ENCODE measurements around the gene HOXA10. TPM values are rescaled to one million over a fixed set of nuclear protein-coding genes. Genes with fewer than 3 reads are reported as not detected.

HOXA10 gene
- polyA plus RNA-seq, 3 donors, result 0.09 to 3.2 (median 0.33) TPM

- Mint-ChIP-seq H3K9me3 (peaks cover 0 to 28% (median 12%) of the 10 kb centered on the region in 7 donors), H3K27me3 (ENCODE audit: low read depth in 3 of 3) (peaks cover 90 to 96% (median 96%) of the 10 kb centered on the region in 3 donors), H3K27ac (no peak overlapping the region), H3K36me3 (peaks cover 0 to 14% of the 10 kb centered on the region in 2 donors), H3K4me3 (peak overlapping the region; percentile 59 to 89), H3K4me1 (peaks cover 27% of the 10 kb centered on the region)
- peaks cover 52 to 100% of the 10 kb centered on the region in 2 donors for H3K27me3 ChIP-seq (ENCODE audit: control insufficient read depth in 2 of 2, insufficient read depth in 2 of 2, low read length in 2 of 2)
- WGBS (ENCODE audit: insufficient coverage), result 91% methylated on average over 7 of the region's 14 CpGs
- no peak overlapping the region for H2AFZ ChIP-seq (ENCODE audit: insufficient read depth, low read depth, low read length, poor library complexity, severe bottlenecking)
- H3K36me3 ChIP-seq (replicated peaks in 1 of 2; ENCODE audit: control insufficient read depth in 1 of 2, insufficient read depth in 2 of 2, low read length in 2 of 2), result no peaks in the 10 kb centered on the region
- intact Hi-C loops (cut with micrococcal nuclease), result no loop called here
- TF ChIP-seq, protein P1, sequence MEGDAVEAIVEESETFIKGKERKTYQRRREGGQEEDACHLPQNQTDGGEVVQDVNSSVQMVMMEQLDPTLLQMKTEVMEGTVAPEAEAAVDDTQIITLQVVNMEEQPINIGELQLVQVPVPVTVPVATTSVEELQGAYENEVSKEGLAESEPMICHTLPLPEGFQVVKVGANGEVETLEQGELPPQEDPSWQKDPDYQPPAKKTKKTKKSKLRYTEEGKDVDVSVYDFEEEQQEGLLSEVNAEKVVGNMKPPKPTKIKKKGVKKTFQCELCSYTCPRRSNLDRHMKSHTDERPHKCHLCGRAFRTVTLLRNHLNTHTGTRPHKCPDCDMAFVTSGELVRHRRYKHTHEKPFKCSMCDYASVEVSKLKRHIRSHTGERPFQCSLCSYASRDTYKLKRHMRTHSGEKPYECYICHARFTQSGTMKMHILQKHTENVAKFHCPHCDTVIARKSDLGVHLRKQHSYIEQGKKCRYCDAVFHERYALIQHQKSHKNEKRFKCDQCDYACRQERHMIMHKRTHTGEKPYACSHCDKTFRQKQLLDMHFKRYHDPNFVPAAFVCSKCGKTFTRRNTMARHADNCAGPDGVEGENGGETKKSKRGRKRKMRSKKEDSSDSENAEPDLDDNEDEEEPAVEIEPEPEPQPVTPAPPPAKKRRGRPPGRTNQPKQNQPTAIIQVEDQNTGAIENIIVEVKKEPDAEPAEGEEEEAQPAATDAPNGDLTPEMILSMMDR (IDR thresholded peaks at IDR 0.05), result no peak
- peaks cover 8 to 34% of the 10 kb centered on the region in 2 donors for H3K9me3 ChIP-seq (replicated peaks in 1 of 2; ENCODE audit: control insufficient read depth in 1 of 2, insufficient read depth in 1 of 2, low read length in 2 of 2)
- H4K20me1 ChIP-seq (ENCODE audit: insufficient read depth, low read length), result no peaks in the 10 kb centered on the region
- H3K4me2 ChIP-seq (replicated peaks; ENCODE audit: extremely low read depth, low read length, poor library complexity, severe bottlenecking), result no peak overlapping the region
- DNase-seq, result no peak
- no peak overlapping the region for H3K27ac ChIP-seq (ENCODE audit: low read depth in 1 of 2, low read length in 2 of 2)
- no peak overlapping the region for H3K4me3 ChIP-seq (replicated peaks in 1 of 3; ENCODE audit: low read depth in 2 of 3, low read length in 3 of 3)
- peaks cover 20 to 25% of the 10 kb centered on the region in 2 donors for H3K4me1 ChIP-seq (ENCODE audit: control insufficient read depth in 1 of 2, insufficient read depth in 2 of 2, low read length in 2 of 2)
- no peak overlapping the region for H3K9ac ChIP-seq (ENCODE audit: insufficient read depth, low read length, poor library complexity, severe bottlenecking)
- H3K79me2 ChIP-seq (ENCODE audit: insufficient read depth, low read length), result no peaks in the 10 kb centered on the region
Measured at GRCh38 chr7:27179030-27179429, 4.9 kb upstream of the HOXA10 start.

DNA sequence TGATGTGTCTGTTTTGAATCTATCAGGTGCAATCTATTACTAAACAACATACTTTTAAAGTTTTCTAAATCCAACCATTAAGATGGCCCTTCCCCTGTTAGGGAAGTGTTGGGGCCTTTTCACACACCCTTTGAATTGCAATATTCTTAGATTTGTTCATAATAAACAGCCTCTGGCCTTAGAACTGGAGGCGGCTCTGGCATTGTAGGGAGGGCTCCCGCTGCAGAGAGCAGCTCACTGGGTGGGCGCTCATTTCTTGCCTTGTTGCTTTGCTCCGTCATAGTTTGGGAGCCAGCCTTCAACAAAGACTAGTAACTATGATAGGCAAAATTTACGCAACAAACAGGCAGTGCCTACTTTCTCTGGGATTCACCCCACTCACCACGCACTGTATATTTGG lies 4.2 kb upstream of the HOXA10 start:
- no peak for DNase-seq
- no peak overlapping the region for H3K9ac ChIP-seq (ENCODE audit: insufficient read depth, low read length, poor library complexity, severe bottlenecking)
- no peaks in the 10 kb centered on the region for H3K36me3 ChIP-seq (replicated peaks in 1 of 2; ENCODE audit: control insufficient read depth in 1 of 2, insufficient read depth in 2 of 2, low read length in 2 of 2)
- no peak overlapping the region for H3K4me3 ChIP-seq (replicated peaks in 1 of 3; ENCODE audit: low read depth in 2 of 3, low read length in 3 of 3)
- H4K20me1 ChIP-seq (ENCODE audit: insufficient read depth, low read length), result no peaks in the 10 kb centered on the region
- peaks cover 8 to 27% of the 10 kb centered on the region in 2 donors for H3K9me3 ChIP-seq (replicated peaks in 1 of 2; ENCODE audit: control insufficient read depth in 1 of 2, insufficient read depth in 1 of 2, low read length in 2 of 2)
- peaks cover 48 to 98% of the 10 kb centered on the region in 2 donors for H3K27me3 ChIP-seq (ENCODE audit: control insufficient read depth in 2 of 2, insufficient read depth in 2 of 2, low read length in 2 of 2)
- H3K4me3 Mint-ChIP-seq, result peak overlapping the region in 1 of 2 donors; percentile 89
- H3K4me2 ChIP-seq (replicated peaks; ENCODE audit: extremely low read depth, low read length, poor library complexity, severe bottlenecking), result no peak overlapping the region
- peaks cover 0 to 14% of the 10 kb centered on the region in 2 donors for H3K36me3 Mint-ChIP-seq
- H3K27ac ChIP-seq (ENCODE audit: low read depth in 1 of 2, low read length in 2 of 2), result no peak overlapping the region
- peaks cover 86 to 95% (median 92%) of the 10 kb centered on the region in 3 donors for H3K27me3 Mint-ChIP-seq (ENCODE audit: low read depth in 3 of 3)
- TF ChIP-seq, protein P1 (IDR thresholded peaks at IDR 0.05), result no peak
- intact Hi-C loops (cut with micrococcal nuclease), result no loop called here
- H3K4me1 Mint-ChIP-seq, result peaks cover 23% of the 10 kb centered on the region
- WGBS (ENCODE audit: insufficient coverage), result 100% methylated on average over 2 of the region's 6 CpGs
- H2AFZ ChIP-seq (ENCODE audit: insufficient read depth, low read depth, low read length, poor library complexity, severe bottlenecking), result no peak overlapping the region
- H3K79me2 ChIP-seq (ENCODE audit: insufficient read depth, low read length), result no peaks in the 10 kb centered on the region
- H3K4me1 ChIP-seq (ENCODE audit: control insufficient read depth in 1 of 2, insufficient read depth in 2 of 2, low read length in 2 of 2), result peaks cover 15 to 25% of the 10 kb centered on the region in 2 donors
- H3K27ac Mint-ChIP-seq, result no peak overlapping the region
- peaks cover 0 to 24% (median 8%) of the 10 kb centered on the region in 7 donors for H3K9me3 Mint-ChIP-seq

Measured in CD14-positive monocyte (primary cell).